ENCODE results near the gene CHCHD3.

The CHCHD3 gene

DNA sequence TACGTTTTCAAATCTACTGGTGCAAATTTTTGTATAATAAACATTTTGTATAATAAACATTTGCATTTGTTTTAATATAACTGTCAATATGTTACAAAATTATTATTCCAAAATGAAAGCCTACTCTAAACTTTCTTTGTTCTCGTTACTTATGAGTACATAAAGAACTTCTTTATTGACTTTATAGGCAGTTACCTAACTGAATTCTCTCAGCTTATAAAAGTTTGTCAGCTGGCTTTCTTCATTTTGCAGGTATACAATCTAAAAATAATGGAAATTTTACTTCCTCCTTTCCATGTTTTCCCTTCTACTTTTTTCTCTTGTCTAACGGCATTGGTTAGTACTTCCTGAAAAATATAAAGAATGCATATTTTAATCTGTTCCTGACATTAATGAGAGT, 137.1 kb downstream of the CHCHD3 start:
- Mint-ChIP-seq H3K27me3 (ENCODE audit: low read depth) (no peaks in the 10 kb centered on the region), H3K27ac (no peak overlapping the region), H3K36me3 (ENCODE audit: low read depth) (peaks cover 8% of the 10 kb centered on the region), H3K4me3 (no peak overlapping the region), H3K9me3 (no peaks in the 10 kb centered on the region), H3K4me1 (no peaks in the 10 kb centered on the region)
- TF ChIP-seq CTCF (IDR thresholded peaks at IDR 0.05; ENCODE audit: unreplicated experiment in 3 of 3), result no peak

GRCh38 chr7:132943645-132944044, 138.2 kb downstream of the CHCHD3 start:
- TF ChIP-seq CTCF (IDR thresholded peaks at IDR 0.05; ENCODE audit: unreplicated experiment in 3 of 3), result no peak
- Mint-ChIP-seq H3K27me3 (ENCODE audit: low read depth) (peaks cover 1% of the 10 kb centered on the region), H3K9me3 (no peaks in the 10 kb centered on the region), H3K4me3 (no peak overlapping the region), H3K36me3 (ENCODE audit: low read depth) (peaks cover 4% of the 10 kb centered on the region), H3K4me1 (no peaks in the 10 kb centered on the region), H3K27ac (no peak overlapping the region)

DNA sequence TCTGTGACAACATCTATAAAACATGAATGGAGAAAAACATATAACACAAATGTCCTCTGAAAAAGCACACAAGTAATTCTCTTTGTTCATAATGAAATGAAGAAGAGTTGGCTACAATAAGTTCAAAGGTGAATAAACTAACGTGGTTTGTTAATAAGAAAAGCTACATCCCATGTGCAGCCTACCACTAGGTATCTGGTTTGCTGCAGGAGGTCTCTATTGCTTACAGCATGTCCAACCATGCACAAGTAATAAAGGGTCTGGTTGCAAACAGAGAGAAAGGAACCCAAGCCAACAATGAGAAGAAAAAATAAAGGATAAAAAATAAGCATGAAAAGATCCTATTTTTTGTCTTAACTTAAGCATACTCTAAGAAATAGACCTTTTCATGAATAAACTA, 139.2 kb downstream of the CHCHD3 start:
- H3K4me3 Mint-ChIP-seq, result no peak overlapping the region
- H3K36me3 Mint-ChIP-seq (ENCODE audit: low read depth), result no peaks in the 10 kb centered on the region
- no peak for TF ChIP-seq CTCF (IDR thresholded peaks at IDR 0.05; ENCODE audit: unreplicated experiment in 3 of 3)
- H3K27ac Mint-ChIP-seq, result no peak overlapping the region
- H3K4me1 Mint-ChIP-seq, result no peaks in the 10 kb centered on the region
- H3K27me3 Mint-ChIP-seq (ENCODE audit: low read depth), result peaks cover 4% of the 10 kb centered on the region
- H3K9me3 Mint-ChIP-seq, result no peaks in the 10 kb centered on the region

- no peaks in the 10 kb centered on the region for H3K4me1 Mint-ChIP-seq
- no peaks in the 10 kb centered on the region for H3K36me3 Mint-ChIP-seq (ENCODE audit: low read depth)
- no peaks in the 10 kb centered on the region for H3K9me3 Mint-ChIP-seq
- H3K27me3 Mint-ChIP-seq (ENCODE audit: low read depth), result peaks cover 4% of the 10 kb centered on the region
- no peak overlapping the region for H3K4me3 Mint-ChIP-seq
- TF ChIP-seq CTCF (IDR thresholded peaks at IDR 0.05; ENCODE audit: unreplicated experiment in 3 of 3), result no peak
- no peak overlapping the region for H3K27ac Mint-ChIP-seq
Observed at GRCh38 chr7:132941905-132942304, 140.0 kb downstream of the CHCHD3 start.

GRCh38 chr7:132941428-132941827, 140.5 kb downstream of the CHCHD3 start:
- H3K27me3 Mint-ChIP-seq (ENCODE audit: low read depth), result peaks cover 4% of the 10 kb centered on the region
- H3K4me1 Mint-ChIP-seq, result no peaks in the 10 kb centered on the region
- H3K36me3 Mint-ChIP-seq (ENCODE audit: low read depth), result no peaks in the 10 kb centered on the region
- TF ChIP-seq CTCF (IDR thresholded peaks at IDR 0.05; ENCODE audit: unreplicated experiment in 3 of 3), result no peak
- H3K27ac Mint-ChIP-seq, result no peak overlapping the region
- no peak overlapping the region for H3K4me3 Mint-ChIP-seq
- H3K9me3 Mint-ChIP-seq, result no peaks in the 10 kb centered on the region

GRCh38 chr7:132940084-132940483, 141.8 kb downstream of the CHCHD3 start:
- no peak for TF ChIP-seq CTCF (IDR thresholded peaks at IDR 0.05; ENCODE audit: unreplicated experiment in 3 of 3)
- Mint-ChIP-seq H3K4me3 (no peak overlapping the region), H3K27ac (no peak overlapping the region), H3K36me3 (ENCODE audit: low read depth) (no peaks in the 10 kb centered on the region), H3K4me1 (no peaks in the 10 kb centered on the region), H3K9me3 (no peaks in the 10 kb centered on the region), H3K27me3 (ENCODE audit: low read depth) (peaks cover 4% of the 10 kb centered on the region)

Data from nephron (organoid).